WTC11 (cell line): ENCODE results near the gene HOMER1.

Source experiments
- FOXK1 ChIP-seq: sonication (generic); formaldehyde crosslinking; IDR thresholded peaks from 2 replicates; pipeline ENCODE4 v1.8.0; 2022; ENCODE audit warnings: mild to moderate bottlenecking, moderate library complexity, missing genetic modification reagents
- KAT7 ChIP-seq: sonication (generic); formaldehyde crosslinking; IDR thresholded peaks from 2 replicates; pipeline ENCODE4 v1.8.1; 2023; ENCODE audit warnings: missing genetic modification reagents, mild to moderate bottlenecking, borderline replicate concordance
- SMAD3 ChIP-seq: sonication (generic); formaldehyde crosslinking; IDR thresholded peaks from 2 replicates; pipeline ENCODE4 v1.8.0; 2022; ENCODE audit warnings: missing genetic modification reagents, mild to moderate bottlenecking, borderline replicate concordance
- SP1 ChIP-seq: sonication (generic); formaldehyde crosslinking; conservative IDR thresholded peaks from 2 replicates; pipeline ENCODE4 v1.8.1; 2022; ENCODE audit warnings: missing genetic modification reagents
- ZBTB21 ChIP-seq: sonication (generic); formaldehyde crosslinking; IDR thresholded peaks from 2 replicates; pipeline ENCODE4 v1.8.1; 2023; ENCODE audit warnings: mild to moderate bottlenecking, missing genetic modification reagents, borderline replicate concordance
- TF ChIP-seq, protein P1 (sequence below): fragments of 200-600 bp; IDR thresholded peaks from 2 replicates; pipeline ENCODE4 v1.8.0; 2022; ENCODE audit warnings: antibody characterized with exemption
- TF ChIP-seq, protein P2 (sequence below): sonication (generic); formaldehyde crosslinking; conservative IDR thresholded peaks from 2 replicates; pipeline ENCODE4 v1.8.1; 2022; ENCODE audit warnings: mild to moderate bottlenecking, missing genetic modification reagents
- TF ChIP-seq, protein P3 (sequence below): sonication (generic); formaldehyde crosslinking; IDR thresholded peaks from 2 replicates; pipeline ENCODE4 v1.8.1; 2022; ENCODE audit warnings: missing genetic modification reagents, borderline replicate concordance
- TF ChIP-seq, protein P4 (sequence below): fragments of 250-450 bp; sonication (Bioruptor Pico); IDR thresholded peaks from 2 replicates; pipeline ENCODE4 v1.9.0; 2021; ENCODE audit warnings: mild to moderate bottlenecking
- TF ChIP-seq, protein P5 (sequence below): sonication (generic); formaldehyde crosslinking; IDR thresholded peaks from 2 replicates; pipeline ENCODE4 v1.8.0; 2022; ENCODE audit warnings: mild to moderate bottlenecking, missing genetic modification reagents
- TF ChIP-seq, protein P6 (sequence below): sonication (generic); formaldehyde crosslinking; IDR thresholded peaks from 2 replicates; pipeline ENCODE4 v1.8.1; 2023; ENCODE audit warnings: mild to moderate bottlenecking, missing genetic modification reagents, moderate library complexity
- TF ChIP-seq, protein P7 (sequence below): sonication (generic); formaldehyde crosslinking; conservative IDR thresholded peaks from 2 replicates; pipeline ENCODE4 v1.8.1; 2023; ENCODE audit warnings: mild to moderate bottlenecking, low read depth, missing genetic modification reagents, moderate library complexity

DNA sequence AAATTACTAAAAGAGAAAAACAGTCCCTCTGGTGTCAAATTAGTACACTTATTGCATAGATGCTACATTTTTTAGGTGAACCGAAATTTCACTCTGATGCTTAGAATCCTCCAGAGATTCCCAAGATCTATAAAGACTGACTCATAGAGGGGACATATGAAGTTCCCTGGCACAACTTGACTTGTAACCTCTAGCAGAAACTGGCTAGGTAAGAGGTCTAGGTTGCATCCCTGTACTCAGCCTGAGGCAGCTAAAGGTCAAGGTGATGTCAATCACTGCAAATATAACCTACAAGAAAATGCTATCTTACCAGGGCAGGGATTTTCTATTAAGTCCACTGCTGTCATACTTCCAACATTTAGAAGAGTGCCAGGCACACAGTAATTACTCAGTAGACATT lies 24.2 kb downstream of the HOMER1 start:
- TF ChIP-seq, protein P1, sequence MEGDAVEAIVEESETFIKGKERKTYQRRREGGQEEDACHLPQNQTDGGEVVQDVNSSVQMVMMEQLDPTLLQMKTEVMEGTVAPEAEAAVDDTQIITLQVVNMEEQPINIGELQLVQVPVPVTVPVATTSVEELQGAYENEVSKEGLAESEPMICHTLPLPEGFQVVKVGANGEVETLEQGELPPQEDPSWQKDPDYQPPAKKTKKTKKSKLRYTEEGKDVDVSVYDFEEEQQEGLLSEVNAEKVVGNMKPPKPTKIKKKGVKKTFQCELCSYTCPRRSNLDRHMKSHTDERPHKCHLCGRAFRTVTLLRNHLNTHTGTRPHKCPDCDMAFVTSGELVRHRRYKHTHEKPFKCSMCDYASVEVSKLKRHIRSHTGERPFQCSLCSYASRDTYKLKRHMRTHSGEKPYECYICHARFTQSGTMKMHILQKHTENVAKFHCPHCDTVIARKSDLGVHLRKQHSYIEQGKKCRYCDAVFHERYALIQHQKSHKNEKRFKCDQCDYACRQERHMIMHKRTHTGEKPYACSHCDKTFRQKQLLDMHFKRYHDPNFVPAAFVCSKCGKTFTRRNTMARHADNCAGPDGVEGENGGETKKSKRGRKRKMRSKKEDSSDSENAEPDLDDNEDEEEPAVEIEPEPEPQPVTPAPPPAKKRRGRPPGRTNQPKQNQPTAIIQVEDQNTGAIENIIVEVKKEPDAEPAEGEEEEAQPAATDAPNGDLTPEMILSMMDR: no peak
- TF ChIP-seq SP1 (CRISPR knock-in tag) (no peak), SMAD3 (CRISPR knock-in tag) (no peak), ZBTB21 (CRISPR knock-in tag) (no peak), FOXK1 (CRISPR knock-in tag) (no peak), KAT7 (CRISPR knock-in tag) (no peak)
- TF ChIP-seq, protein P2, sequence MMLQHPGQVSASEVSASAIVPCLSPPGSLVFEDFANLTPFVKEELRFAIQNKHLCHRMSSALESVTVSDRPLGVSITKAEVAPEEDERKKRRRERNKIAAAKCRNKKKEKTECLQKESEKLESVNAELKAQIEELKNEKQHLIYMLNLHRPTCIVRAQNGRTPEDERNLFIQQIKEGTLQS: no peak
- TF ChIP-seq, protein P3, sequence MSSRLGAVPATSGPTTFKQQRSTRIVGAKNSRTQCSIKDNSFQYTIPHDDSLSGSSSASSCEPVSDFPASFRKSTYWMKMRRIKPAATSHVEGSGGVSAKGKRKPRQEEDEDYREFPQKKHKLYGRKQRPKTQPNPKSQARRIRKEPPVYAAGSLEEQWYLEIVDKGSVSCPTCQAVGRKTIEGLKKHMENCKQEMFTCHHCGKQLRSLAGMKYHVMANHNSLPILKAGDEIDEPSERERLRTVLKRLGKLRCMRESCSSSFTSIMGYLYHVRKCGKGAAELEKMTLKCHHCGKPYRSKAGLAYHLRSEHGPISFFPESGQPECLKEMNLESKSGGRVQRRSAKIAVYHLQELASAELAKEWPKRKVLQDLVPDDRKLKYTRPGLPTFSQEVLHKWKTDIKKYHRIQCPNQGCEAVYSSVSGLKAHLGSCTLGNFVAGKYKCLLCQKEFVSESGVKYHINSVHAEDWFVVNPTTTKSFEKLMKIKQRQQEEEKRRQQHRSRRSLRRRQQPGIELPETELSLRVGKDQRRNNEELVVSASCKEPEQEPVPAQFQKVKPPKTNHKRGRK (CRISPR knock-in tag): no peak
- TF ChIP-seq, protein P4, sequence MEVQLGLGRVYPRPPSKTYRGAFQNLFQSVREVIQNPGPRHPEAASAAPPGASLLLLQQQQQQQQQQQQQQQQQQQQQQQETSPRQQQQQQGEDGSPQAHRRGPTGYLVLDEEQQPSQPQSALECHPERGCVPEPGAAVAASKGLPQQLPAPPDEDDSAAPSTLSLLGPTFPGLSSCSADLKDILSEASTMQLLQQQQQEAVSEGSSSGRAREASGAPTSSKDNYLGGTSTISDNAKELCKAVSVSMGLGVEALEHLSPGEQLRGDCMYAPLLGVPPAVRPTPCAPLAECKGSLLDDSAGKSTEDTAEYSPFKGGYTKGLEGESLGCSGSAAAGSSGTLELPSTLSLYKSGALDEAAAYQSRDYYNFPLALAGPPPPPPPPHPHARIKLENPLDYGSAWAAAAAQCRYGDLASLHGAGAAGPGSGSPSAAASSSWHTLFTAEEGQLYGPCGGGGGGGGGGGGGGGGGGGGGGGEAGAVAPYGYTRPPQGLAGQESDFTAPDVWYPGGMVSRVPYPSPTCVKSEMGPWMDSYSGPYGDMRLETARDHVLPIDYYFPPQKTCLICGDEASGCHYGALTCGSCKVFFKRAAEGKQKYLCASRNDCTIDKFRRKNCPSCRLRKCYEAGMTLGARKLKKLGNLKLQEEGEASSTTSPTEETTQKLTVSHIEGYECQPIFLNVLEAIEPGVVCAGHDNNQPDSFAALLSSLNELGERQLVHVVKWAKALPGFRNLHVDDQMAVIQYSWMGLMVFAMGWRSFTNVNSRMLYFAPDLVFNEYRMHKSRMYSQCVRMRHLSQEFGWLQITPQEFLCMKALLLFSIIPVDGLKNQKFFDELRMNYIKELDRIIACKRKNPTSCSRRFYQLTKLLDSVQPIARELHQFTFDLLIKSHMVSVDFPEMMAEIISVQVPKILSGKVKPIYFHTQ: no peak
- TF ChIP-seq, protein P5, sequence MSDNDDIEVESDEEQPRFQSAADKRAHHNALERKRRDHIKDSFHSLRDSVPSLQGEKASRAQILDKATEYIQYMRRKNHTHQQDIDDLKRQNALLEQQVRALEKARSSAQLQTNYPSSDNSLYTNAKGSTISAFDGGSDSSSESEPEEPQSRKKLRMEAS (CRISPR knock-in tag): no peak
- TF ChIP-seq, protein P6, sequence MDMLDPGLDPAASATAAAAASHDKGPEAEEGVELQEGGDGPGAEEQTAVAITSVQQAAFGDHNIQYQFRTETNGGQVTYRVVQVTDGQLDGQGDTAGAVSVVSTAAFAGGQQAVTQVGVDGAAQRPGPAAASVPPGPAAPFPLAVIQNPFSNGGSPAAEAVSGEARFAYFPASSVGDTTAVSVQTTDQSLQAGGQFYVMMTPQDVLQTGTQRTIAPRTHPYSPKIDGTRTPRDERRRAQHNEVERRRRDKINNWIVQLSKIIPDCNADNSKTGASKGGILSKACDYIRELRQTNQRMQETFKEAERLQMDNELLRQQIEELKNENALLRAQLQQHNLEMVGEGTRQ (CRISPR knock-in tag): no peak
- TF ChIP-seq, protein P7, sequence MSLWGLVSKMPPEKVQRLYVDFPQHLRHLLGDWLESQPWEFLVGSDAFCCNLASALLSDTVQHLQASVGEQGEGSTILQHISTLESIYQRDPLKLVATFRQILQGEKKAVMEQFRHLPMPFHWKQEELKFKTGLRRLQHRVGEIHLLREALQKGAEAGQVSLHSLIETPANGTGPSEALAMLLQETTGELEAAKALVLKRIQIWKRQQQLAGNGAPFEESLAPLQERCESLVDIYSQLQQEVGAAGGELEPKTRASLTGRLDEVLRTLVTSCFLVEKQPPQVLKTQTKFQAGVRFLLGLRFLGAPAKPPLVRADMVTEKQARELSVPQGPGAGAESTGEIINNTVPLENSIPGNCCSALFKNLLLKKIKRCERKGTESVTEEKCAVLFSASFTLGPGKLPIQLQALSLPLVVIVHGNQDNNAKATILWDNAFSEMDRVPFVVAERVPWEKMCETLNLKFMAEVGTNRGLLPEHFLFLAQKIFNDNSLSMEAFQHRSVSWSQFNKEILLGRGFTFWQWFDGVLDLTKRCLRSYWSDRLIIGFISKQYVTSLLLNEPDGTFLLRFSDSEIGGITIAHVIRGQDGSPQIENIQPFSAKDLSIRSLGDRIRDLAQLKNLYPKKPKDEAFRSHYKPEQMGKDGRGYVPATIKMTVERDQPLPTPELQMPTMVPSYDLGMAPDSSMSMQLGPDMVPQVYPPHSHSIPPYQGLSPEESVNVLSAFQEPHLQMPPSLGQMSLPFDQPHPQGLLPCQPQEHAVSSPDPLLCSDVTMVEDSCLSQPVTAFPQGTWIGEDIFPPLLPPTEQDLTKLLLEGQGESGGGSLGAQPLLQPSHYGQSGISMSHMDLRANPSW (CRISPR knock-in tag): no peak
